SHP77 (cell line): ENCODE data around the gene ZBTB38.

ENCODE experiments used
- DNase-seq, 2 experiments: peaks; one replicate each; lab custom pipeline; 2025; lab: John Stamatoyannopoulos, UW

The ZBTB38 gene

GRCh38 chr3:141368925-141369794 is 856 bp downstream of the ZBTB38 start:
- no peak for DNase-seq

GRCh38 chr3:141370065-141370533 is 1.8 kb downstream of the ZBTB38 start:
- peak; percentile 56 to 73 for DNase-seq

GRCh38 chr3:141371882-141372281 is 3.6 kb downstream of the ZBTB38 start:
- DNase-seq: no peak

- no peak for DNase-seq
Observed at GRCh38 chr3:141372656-141373055, 4.4 kb downstream of the ZBTB38 start.

GRCh38 chr3:141373232-141373631 is 4.9 kb downstream of the ZBTB38 start:
- DNase-seq: no peak

- no peak for DNase-seq
Observed at GRCh38 chr3:141373768-141374526, 5.6 kb downstream of the ZBTB38 start.

GRCh38 chr3:141375381-141376301 is 7.3 kb downstream of the ZBTB38 start:
- no peak for DNase-seq

- DNase-seq: no peak
Observed at GRCh38 chr3:141377377-141377776, 9.1 kb downstream of the ZBTB38 start.

GRCh38 chr3:141378556-141378955 is 10.3 kb downstream of the ZBTB38 start:
- DNase-seq: no peak

- no peak for DNase-seq
Observed at GRCh38 chr3:141379250-141379966, 11.1 kb downstream of the ZBTB38 start.

- no peak for DNase-seq
Observed at GRCh38 chr3:141380279-141380678, 12.0 kb downstream of the ZBTB38 start.

- no peak for DNase-seq
Observed at GRCh38 chr3:141380987-141381386, 12.7 kb downstream of the ZBTB38 start.

- DNase-seq: peak; percentile 38 to 74
Observed at GRCh38 chr3:141382571-141382970, 14.3 kb downstream of the ZBTB38 start.

- no peak for DNase-seq
Observed at GRCh38 chr3:141383555-141384129, 15.3 kb downstream of the ZBTB38 start.

- DNase-seq: peak in 1 of 2 experiments; percentile 26
Observed at GRCh38 chr3:141384157-141384556, 15.9 kb downstream of the ZBTB38 start.

GRCh38 chr3:141384575-141384974 is 16.3 kb downstream of the ZBTB38 start:
- no peak for DNase-seq

GRCh38 chr3:141385406-141386125 is 17.3 kb downstream of the ZBTB38 start:
- DNase-seq: no peak

GRCh38 chr3:141386126-141386488 is 17.8 kb downstream of the ZBTB38 start:
- DNase-seq: no peak

- peak; percentile 45 to 50 for DNase-seq
Observed at GRCh38 chr3:141386611-141387111, 18.4 kb downstream of the ZBTB38 start.

GRCh38 chr3:141387516-141387915 is 19.2 kb downstream of the ZBTB38 start:
- DNase-seq: no peak
